ENCODE results near the gene UBE2K. TPM values are rescaled to one million over a fixed set of nuclear protein-coding genes. Genes with fewer than 3 reads are reported as not detected.

UBE2K gene
- total and polyA plus RNA-seq, 2 of the 13 experiments (the other 11 are each of a cell fraction or from before 2014, with no cell fraction given): 36.2 to 81.0 TPM

DNA sequence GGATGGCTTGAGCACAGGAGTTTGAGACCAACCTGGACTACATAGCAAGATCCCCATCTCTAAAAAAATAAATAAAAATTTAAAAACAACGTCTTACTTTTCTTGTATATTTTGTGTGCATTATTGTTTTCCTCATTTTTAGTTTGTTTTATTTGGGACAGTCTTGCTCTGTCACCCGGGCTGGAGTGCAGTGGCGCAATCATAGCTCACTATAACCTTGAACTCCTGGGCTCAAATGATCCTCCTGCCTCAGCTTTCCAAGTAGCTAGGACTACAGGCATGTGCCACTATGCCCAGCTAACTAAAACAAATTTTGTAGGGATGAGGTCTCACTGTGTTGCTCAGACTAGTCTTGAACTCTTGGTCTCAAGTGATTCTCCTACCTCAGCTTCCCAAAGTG, 49.7 kb upstream of the UBE2K start (continued):
- TF ChIP-seq MAZ (IDR thresholded peaks at IDR 0.05; ENCODE audit: borderline replicate concordance, low read depth, low read length) (no peak), MAZ (CRISPR knock-in tag; IDR thresholded peaks at IDR 0.05; ENCODE audit: low read depth) (no peak), NR2C2 (CRISPR knock-in tag; IDR thresholded peaks at IDR 0.05; ENCODE audit: borderline replicate concordance) (peak; percentile 49; the same call in 1 of the 2 replicates), MYNN (CRISPR knock-in tag; IDR thresholded peaks at IDR 0.05; ENCODE audit: low read depth) (no peak), ZFP90 (CRISPR knock-in tag; IDR thresholded peaks at IDR 0.05; ENCODE audit: borderline replicate concordance) (no peak; the same call in 1 of the 2 replicates), FLYWCH1 (CRISPR knock-in tag; IDR thresholded peaks at IDR 0.05) (no peak), ZNF878 (CRISPR knock-in tag; IDR thresholded peaks at IDR 0.05) (no peak)
- TF ChIP-seq, protein P1, sequence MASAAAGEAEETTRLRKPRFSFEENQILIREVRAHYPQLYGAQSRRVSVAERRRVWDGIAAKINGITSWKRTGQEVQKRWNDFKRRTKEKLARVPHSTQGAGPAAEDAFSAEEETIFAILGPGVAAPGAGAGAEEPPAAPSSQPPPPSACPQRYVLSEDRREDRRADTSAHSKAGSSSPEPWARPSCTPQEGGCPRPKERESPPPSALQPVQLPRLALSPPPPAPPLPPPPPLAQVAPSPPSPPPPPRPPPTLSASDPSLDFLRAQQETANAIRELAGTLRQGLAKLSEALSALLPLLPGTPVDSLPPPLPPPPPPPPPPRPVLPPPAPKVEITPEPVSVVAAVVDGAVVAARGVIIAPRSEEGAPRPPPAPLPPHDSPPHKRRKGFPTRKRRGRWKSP (CRISPR knock-in tag; IDR thresholded peaks at IDR 0.05): no peak
- TF ChIP-seq, protein P2, sequence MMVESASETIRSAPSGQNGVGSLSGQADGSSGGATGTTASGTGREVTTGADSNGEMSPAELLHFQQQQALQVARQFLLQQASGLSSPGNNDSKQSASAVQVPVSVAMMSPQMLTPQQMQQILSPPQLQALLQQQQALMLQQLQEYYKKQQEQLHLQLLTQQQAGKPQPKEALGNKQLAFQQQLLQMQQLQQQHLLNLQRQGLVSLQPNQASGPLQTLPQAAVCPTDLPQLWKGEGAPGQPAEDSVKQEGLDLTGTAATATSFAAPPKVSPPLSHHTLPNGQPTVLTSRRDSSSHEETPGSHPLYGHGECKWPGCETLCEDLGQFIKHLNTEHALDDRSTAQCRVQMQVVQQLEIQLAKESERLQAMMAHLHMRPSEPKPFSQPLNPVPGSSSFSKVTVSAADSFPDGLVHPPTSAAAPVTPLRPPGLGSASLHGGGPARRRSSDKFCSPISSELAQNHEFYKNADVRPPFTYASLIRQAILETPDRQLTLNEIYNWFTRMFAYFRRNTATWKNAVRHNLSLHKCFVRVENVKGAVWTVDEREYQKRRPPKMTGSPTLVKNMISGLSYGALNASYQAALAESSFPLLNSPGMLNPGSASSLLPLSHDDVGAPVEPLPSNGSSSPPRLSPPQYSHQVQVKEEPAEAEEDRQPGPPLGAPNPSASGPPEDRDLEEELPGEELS (CRISPR knock-in tag; IDR thresholded peaks at IDR 0.05): peak; percentile 61

Data from HepG2 (cell line).